ENCODE measurements around the gene TFDP3. TPM values are rescaled to one million over a fixed set of nuclear protein-coding genes. Genes with fewer than 3 reads are reported as not detected.

The TFDP3 gene
- total and polyA plus RNA-seq, 4 donors: not detected

GRCh38 chrX:133188631-133189030 is 29.5 kb downstream of the TFDP3 start:
- no peak for DNase-seq (ENCODE audit: low spot score)
- no peak overlapping the region for H3K4me3 ChIP-seq (ENCODE audit: low read depth in 1 of 3, low read length in 3 of 3)
- H3K4me1 ChIP-seq (ENCODE audit: control insufficient read depth in 4 of 4, insufficient read depth in 4 of 4, low read length in 3 of 4): no peaks in the 10 kb centered on the region
- WGBS: 83% methylated on average over 3 of the region's 3 CpGs
- no peak for TF ChIP-seq RAD21 (IDR thresholded peaks at IDR 0.05)
- no peak for TF ChIP-seq FOXA1 (IDR thresholded peaks at IDR 0.05)
- TF ChIP-seq SP1 (IDR thresholded peaks at IDR 0.05): no peak
- TF ChIP-seq HNF4A (conservative IDR thresholded peaks at IDR 0.05): no peak
- no peak for TF ChIP-seq RXRA (IDR thresholded peaks at IDR 0.05)
- TF ChIP-seq JUND (IDR thresholded peaks at IDR 0.05): no peak
- TF ChIP-seq EGR1 (IDR thresholded peaks at IDR 0.05; ENCODE audit: low read depth in 2 of 2): no peak
- no peak for TF ChIP-seq REST (IDR thresholded peaks at IDR 0.05)
- no peak for TF ChIP-seq FOXA2 (IDR thresholded peaks at IDR 0.05)
- no peak for TF ChIP-seq YY1 (IDR thresholded peaks at IDR 0.05)
- TF ChIP-seq ZBTB33 (IDR thresholded peaks at IDR 0.05): no peak
- TF ChIP-seq NR2F2 (IDR thresholded peaks at IDR 0.05): no peak
- no peak for TF ChIP-seq TAF1 (conservative IDR thresholded peaks at IDR 0.05)
- no peak for TF ChIP-seq ATF3 (IDR thresholded peaks at IDR 0.05)
- no peak for TF ChIP-seq CTCF (IDR thresholded peaks at IDR 0.05; ENCODE audit: low read depth, low read length, missing input control)
- TF ChIP-seq HNF4G (IDR thresholded peaks at IDR 0.05): no peak
- no peak for TF ChIP-seq GABPA (IDR thresholded peaks at IDR 0.05 in 1 of 2, conservative IDR thresholded peaks at IDR 0.05 in 1 of 2)
- TF ChIP-seq MAX (IDR thresholded peaks at IDR 0.05): no peak
- no peaks in the 10 kb centered on the region for H3K36me3 ChIP-seq (ENCODE audit: control insufficient read depth in 4 of 4, insufficient read depth in 3 of 4, low read depth in 1 of 4, low read length in 3 of 4)
- H3K27me3 ChIP-seq (ENCODE audit: control insufficient read depth in 4 of 4, insufficient read depth in 4 of 4, low read length in 3 of 4): no peaks in the 10 kb centered on the region
- no peaks in the 10 kb centered on the region for H3K9me3 ChIP-seq (ENCODE audit: control insufficient read depth in 4 of 4, low read length in 3 of 4)
- no peak overlapping the region for H3K27ac ChIP-seq (ENCODE audit: low read depth in 1 of 2, low read length in 2 of 2)
- no peak overlapping the region for H3K9ac ChIP-seq (ENCODE audit: low read depth in 1 of 2, low read length in 2 of 2)
